Esophagus mucosa (tissue), 1 donor: ENCODE measurements around the gene GPANK1. TPM values are rescaled to one million over a fixed set of nuclear protein-coding genes. Genes with fewer than 3 reads are reported as not detected.

Experiments
- ATAC-seq: fragments of 200-7000 bp; cut with Tn5 transposase; one replicate; pipeline ENCODE4 v1.9.1; 2020
- total RNA-seq: library from RNA; stranded (reverse); gene quantifications from one replicate; pipeline ENCODE4 v1.2.4, GENCODE V29; 2023
- donor health status: DM: yes; HTN: yes; CAD: no.

GPANK1 gene
- total RNA-seq, 1 donor from 2014 or later: 8.2 TPM

GRCh38 chr6:31690231-31691077, 25.7 kb upstream of the GPANK1 start:
- ATAC-seq: no peak

DNA sequence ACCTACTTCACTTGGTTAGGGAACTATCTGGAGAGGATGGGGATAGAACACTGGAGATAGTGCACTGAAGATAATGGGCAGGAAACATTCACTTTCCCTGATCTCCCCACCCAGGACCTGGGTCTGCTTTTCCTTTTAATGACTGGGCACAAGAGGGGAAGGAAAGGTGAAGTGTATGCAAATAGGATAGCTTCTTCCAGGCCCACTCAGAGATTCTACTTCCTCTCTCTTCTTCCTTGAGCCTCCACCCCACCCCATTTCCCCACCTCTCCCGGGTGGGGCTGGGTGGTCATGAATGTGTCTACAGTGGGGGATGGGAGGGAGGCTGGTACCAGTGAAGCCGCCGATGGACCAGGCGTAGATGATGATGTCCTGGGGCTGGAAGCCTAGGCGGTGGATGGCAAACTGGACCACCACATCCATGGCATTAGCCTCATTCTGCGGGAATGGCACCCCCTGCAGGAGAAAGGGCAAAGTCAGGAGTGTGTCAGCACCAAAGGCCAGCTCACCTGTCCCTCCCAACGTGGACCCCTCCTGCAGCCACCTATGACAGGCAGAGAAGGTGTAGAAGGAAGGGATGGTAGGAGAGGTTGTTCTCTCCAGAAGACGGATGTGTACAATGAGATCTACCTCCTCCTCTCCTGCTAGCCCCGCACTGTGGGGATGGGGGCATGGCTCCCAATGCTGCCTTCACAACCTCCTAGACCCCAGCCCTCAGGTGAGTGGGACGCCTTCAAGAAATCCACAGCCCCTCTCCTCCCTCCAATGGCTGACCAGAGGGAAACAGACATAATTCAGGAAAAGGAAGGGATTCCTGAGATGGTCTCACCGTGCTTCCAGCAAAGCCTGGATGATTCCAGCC, 24.7 kb upstream of the GPANK1 start:
- no peak for ATAC-seq

- ATAC-seq: no peak
These were observed 23.3 kb upstream of the GPANK1 start for GRCh38 chr6:31687860-31688693.

DNA sequence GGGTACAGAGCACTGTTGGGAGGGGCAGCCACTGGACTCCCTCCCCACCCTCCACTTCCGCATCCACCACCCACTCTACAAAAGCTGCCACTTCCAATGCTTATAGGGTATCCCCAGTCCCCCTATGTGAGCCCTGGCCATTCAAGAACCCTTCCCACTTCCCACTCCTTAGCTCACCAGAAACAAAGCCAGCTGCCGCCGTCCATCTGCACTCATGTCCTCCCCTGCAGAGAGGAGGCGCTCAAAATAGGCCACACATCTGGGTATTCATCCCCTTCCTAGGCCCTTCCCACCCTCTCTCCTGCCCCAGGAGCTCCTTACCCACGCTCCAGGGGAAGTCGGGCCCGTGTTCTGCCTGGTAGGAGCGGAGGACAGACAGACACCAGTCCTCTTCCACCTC, 22.5 kb upstream of the GPANK1 start:
- no peak for ATAC-seq

DNA sequence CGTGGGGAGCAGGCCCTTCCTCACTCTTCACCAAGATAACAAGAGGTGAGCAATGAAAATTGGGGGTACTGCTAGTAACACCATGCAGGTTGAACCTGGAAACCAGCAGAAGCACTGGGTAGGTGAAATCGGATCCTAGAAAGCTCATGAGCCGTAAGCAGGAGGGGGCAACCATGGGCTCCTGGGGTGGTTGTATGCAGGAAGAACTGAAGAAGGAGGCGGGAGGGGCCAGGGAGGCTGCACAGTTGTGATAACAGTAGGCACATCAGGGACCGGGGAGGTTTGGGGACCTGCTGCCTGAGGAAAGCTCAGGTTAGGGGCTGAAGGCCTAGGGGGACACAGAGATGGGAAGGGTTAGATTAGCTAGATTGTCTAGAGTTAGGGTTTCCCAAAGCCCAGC, 21.7 kb upstream of the GPANK1 start:
- no peak for ATAC-seq

- ATAC-seq: no peak
These were observed 18.8 kb upstream of the GPANK1 start for GRCh38 chr6:31683591-31683990.

GRCh38 chr6:31681135-31681671, 16.4 kb upstream of the GPANK1 start:
- peak; percentile 39 for ATAC-seq

DNA sequence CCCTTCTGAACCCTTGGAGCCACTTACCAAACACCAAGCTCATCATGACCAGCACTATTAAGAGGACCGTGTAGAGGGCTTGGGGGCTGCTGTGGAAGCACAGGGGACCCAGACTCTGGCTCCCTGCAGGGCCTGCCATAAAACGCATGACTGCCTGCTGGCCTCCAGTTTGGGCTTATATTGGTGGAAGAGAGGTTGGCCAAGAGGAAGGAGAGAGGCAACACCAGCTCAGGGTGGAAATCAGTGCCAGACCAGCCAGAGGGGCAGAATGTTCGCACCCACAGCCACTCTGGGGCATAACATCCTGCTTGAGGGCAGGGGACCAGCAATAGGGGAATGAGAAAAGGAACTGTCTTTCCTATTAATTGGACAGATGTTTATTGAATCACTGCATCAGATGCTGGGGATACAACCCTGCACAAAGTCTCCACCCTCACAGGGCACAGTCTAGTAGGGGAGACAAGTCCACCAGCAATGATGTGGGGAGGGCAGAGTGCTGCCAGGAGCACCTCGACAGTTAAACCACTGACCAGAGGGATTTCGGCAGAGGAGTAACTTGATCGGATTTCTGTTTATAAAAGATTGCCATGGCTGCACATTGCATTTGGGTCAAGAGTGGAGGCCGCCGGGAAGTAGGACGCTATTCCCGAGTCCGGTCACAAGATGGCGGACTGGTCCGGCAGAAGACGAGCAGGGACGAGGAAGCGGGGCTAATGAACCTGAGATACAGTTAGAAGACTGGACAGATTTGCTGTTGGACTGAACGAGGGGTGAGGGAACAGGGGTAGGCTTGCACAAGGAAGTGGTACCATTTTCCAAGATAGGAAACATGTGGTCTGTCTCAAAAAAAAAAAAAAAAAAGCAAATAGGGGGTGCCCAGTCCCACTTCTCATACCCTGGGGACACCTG, 15.7 kb upstream of the GPANK1 start, which contains the start of gene LY6G5C:
LY6G5C (minus strand) TSS at position 842 of the 909 bp plus-strand sequence; CDS start at position 148, 694 bp downstream.
- peak; percentile 78 for ATAC-seq

DNA sequence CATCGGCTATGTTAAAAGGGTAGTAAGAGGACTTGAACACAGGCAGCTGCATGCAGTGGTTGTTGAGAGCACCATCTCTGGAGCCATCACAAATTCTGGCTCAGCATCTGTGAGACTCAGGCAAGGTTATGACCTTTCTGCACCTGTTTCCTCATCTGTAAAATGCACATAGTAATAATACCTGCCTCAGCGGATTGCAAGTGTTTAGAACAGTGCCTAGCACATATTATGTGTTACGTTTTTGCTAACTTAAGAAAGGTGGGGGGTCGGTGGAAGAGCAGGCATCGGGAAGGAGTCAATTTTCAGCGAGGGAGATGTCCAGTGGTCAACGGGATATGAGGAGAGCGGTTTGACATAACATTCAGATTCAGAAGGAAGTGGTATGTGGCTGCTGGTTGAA, 13.2 kb upstream of the GPANK1 start:
- no peak for ATAC-seq

DNA sequence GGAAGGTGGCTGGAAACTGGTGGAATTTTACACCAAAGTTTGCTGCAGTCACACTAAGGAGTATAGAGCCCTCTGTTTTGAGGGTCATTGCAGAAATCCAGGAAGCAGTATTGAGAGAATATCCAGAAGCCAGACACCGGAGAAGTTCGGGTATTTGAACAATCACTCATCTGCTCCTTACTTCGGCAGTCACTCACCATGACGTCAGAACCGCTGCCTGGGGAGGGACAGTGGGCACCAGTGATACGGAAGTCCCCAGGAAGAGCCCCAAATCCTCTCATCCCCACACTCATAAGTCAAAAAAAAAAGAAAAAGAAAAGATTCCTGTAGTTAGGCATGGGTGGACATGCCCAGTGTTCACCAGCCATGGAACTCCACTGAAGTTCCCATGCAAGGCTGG, 12.1 kb upstream of the GPANK1 start:
- no peak for ATAC-seq

- ATAC-seq: no peak
These were observed 11.6 kb upstream of the GPANK1 start for GRCh38 chr6:31676322-31676903.

- ATAC-seq: no peak
These were observed 4.9 kb upstream of the GPANK1 start, which contains the start of gene LY6G5B for GRCh38 chr6:31669676-31670075. Gene LY6G5B (plus strand): TSS chr6:31669976. CDS start chr6:31670951, 975 bp downstream.

- ATAC-seq: no peak
These were observed 1.7 kb upstream of the GPANK1 start for GRCh38 chr6:31666337-31666965.

GRCh38 chr6:31665501-31666336, 922 bp upstream of the GPANK1 start, which contains the start of gene CSNK2B:
Gene CSNK2B (plus strand): TSS chr6:31666080. CDS start chr6:31666832, 752 bp downstream.
- peak; percentile 86 for ATAC-seq

DNA sequence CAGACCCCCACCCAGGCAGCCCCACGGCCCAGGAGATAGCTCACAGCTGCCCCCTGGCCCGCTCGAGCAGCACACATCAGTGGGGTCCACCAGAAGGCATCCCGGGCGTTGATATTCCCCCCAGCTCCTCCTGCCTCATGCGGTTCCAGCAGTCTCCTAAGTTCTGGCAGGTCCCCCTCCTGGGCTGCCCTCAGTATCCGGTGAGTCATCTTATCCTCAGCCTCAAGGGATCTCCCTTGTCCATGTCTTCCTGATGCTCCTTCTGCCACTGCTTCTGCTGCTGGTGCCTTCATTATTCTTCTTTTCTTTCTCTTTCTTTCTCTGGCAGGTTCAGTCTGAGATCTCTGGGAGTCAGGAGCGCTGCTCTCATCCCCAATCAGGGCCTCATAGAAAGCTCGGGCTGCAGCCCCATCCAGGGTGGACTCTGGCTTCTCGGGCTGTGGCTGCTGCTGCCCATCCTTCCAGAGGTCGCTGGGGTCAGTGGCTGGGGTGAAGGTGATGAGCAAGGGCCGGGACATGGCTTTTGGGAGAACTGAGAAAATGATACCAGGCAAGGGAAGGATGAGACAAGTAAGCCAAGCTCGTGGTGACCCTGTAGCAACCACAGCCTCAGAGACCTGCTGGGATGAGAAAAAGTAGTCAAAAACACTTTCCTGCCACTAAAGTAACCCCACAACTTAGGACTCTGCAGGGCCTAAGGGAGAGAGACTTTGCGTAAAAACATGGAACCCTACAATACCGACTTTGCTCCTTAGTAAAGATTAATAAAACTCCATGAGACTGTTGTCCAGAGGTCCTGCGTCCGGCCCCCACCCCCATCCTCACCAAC, 622 bp downstream of the GPANK1 start:
- peak; percentile 4 for ATAC-seq

DNA sequence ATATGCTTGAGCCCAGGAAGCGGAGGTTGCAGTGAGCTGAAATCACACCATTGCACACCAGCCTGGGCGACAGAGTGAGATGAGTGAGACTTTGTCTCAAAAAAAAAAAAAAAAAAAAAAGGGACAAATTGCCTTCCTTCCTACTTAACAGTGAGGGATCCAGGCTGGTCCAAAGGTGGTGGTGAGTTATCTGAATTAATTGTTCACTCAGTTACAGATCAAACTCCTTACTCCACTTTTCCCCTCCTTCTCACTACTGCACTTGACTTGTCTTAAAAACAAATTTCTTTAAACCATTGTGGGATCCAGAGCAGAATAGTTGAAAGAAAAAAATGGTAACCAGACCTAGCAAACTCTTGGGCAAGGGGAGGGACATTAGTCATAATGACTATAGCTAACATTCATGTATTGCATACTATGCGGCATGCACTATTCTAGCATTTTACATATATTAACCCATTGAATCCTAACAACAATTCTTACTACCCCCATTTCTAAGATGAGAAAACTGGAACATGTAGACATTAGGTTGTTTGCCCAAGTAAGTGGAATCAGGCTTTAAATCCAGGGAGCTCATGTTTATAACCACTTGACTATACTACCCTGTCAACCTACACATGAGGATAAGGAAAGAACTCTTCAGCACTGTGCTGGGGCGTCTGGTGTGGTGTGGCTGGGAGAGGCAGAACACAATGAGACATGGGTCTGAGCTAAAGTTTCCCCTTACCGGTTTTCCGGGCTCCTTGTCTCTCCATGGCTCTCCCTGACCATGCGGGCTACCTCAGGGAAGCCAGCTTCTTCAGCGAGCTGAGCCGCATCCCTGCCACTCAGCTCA, 1.5 kb downstream of the GPANK1 start:
- no peak for ATAC-seq

DNA sequence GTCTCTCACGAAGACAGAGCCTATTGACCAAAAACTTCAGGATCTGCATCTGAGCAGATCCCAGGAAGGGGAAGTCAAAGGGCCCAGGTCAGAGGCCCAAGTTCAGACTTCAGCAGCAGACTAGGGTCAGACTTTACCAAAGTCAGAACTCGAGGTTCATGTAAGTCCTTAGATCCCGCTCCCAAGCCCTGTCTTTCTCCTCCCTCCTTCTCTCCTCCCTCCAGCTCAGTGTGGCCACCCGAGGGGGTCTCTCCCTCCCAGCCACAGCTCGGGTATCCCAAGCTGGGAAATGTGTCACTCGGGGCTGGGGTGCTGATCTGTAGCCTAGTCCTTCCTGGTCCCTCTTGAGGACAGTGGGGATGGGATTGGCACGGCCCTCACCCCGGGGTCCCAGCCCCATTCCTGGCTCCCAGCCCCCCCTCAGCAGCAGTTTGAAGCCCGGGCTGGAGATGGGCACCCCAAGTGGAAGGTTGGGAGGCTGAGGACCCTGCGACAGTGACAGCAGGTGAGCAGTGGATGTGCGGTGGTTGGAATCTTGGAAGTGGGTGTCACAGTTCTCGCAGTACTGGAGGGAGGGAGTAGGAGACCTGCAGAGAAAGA, 2.6 kb downstream of the GPANK1 start:
- ATAC-seq: no peak
